WERI-Rb-1 (cell line): ENCODE measurements around the gene CDK5RAP2.
A peak's percentile ranks its signal among the peaks of the same experiment; 100 is the strongest.

Experiments used
- DNase-seq: peaks from one replicate; pipeline ENCODE4 v3.0.0-alpha.2; 2020
- H3K27ac ChIP-seq: fragments of 250-450 bp; sonication (Bioruptor Pico); 2 replicates; pipeline ENCODE4 v1.5.1; 2020; ENCODE audit warnings: mild to moderate bottlenecking, moderate library complexity
- H3K27me3 ChIP-seq: fragments of 250-450 bp; sonication (Bioruptor Pico); 2 replicates; pipeline ENCODE4 v1.5.1; 2021; ENCODE audit warnings: mild to moderate bottlenecking, low read depth, moderate library complexity; ENCODE audit not compliant: insufficient read depth, severe bottlenecking
- H3K36me3 ChIP-seq: fragments of 250-450 bp; sonication (Bioruptor Pico); 2 replicates; pipeline ENCODE4 v1.5.1; 2020; ENCODE audit warnings: mild to moderate bottlenecking, moderate library complexity
- H3K4me3 ChIP-seq: 2 replicates; pipeline ENCODE4 v1.5.1; 2011; ENCODE audit warnings: low read depth, mild to moderate bottlenecking, control low read depth, low read length
- H3K9me3 ChIP-seq: fragments of 250-450 bp; sonication (Bioruptor Pico); 2 replicates; pipeline ENCODE4 v1.5.1; 2021; ENCODE audit warnings: mild to moderate bottlenecking, moderate library complexity; ENCODE audit not compliant: severe bottlenecking
- TF ChIP-seq, protein P1 (sequence below): IDR thresholded peaks from 2 replicates; pipeline ENCODE4 v1.5.1; 2011; ENCODE audit warnings: low read depth, mild to moderate bottlenecking, control low read depth, inconsistent platforms, low read length

The CDK5RAP2 gene

DNA sequence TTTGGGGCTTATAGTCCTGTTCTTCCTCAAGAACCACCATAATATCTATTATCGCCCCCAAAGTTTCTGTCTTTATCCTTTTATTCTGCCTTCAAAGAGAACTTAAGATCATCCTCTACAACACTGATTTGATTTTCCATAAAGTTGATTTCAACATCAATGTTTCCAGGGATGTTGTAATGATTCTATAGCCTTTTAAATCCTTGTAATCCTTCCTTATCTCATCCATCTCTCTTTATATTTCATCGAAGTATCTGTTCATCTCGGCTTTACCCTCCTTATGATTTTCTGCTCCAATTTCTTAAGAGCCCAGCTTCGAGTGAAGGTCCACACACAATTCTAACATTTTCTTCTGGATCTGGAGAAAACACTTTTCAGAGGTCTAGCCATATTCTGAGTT lies 218.4 kb downstream of the CDK5RAP2 start:
- H3K36me3 ChIP-seq = no peaks in the 10 kb centered on the region
- no peaks in the 10 kb centered on the region for H3K27me3 ChIP-seq
- TF ChIP-seq, protein P1, sequence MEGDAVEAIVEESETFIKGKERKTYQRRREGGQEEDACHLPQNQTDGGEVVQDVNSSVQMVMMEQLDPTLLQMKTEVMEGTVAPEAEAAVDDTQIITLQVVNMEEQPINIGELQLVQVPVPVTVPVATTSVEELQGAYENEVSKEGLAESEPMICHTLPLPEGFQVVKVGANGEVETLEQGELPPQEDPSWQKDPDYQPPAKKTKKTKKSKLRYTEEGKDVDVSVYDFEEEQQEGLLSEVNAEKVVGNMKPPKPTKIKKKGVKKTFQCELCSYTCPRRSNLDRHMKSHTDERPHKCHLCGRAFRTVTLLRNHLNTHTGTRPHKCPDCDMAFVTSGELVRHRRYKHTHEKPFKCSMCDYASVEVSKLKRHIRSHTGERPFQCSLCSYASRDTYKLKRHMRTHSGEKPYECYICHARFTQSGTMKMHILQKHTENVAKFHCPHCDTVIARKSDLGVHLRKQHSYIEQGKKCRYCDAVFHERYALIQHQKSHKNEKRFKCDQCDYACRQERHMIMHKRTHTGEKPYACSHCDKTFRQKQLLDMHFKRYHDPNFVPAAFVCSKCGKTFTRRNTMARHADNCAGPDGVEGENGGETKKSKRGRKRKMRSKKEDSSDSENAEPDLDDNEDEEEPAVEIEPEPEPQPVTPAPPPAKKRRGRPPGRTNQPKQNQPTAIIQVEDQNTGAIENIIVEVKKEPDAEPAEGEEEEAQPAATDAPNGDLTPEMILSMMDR = no peak
- H3K27ac ChIP-seq = no peak overlapping the region
- no peak for DNase-seq
- peaks cover 2% of the 10 kb centered on the region for H3K9me3 ChIP-seq
- no peak overlapping the region for H3K4me3 ChIP-seq

GRCh38 chr9:120360510-120360909 lies 219.5 kb downstream of the CDK5RAP2 start:
- Histone ChIP-seq H3K4me3 (no peak overlapping the region), H3K27me3 (no peaks in the 10 kb centered on the region), H3K36me3 (no peaks in the 10 kb centered on the region), H3K9me3 (peaks cover 8% of the 10 kb centered on the region), H3K27ac (no peak overlapping the region)
- TF ChIP-seq, protein P1 = no peak
- DNase-seq = no peak

GRCh38 chr9:120360046-120360445 lies 219.9 kb downstream of the CDK5RAP2 start:
- H3K36me3 ChIP-seq = no peaks in the 10 kb centered on the region
- no peak for DNase-seq
- TF ChIP-seq, protein P1 = no peak
- H3K27me3 ChIP-seq = no peaks in the 10 kb centered on the region
- no peak overlapping the region for H3K4me3 ChIP-seq
- peaks cover 8% of the 10 kb centered on the region for H3K9me3 ChIP-seq
- H3K27ac ChIP-seq = no peak overlapping the region

DNA sequence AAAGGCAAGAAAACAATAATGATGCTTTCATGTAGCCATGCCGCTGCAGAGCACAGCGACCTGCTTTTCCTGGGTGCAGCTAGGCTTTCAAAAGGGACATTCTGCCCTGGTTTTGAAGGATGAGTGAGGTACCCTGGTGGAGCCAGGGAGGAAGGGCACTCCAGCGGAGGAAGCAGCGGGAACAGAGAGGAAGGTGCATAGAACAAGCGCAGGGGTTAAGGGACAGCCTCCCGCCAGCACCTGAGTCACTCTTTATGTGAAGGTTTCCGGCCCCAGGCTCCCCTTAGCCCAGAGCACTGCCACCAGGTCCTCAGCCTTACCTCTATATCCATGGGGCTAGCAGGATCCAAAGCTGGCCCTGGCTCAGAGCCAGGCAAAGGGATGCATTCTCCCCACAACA lies 221.1 kb downstream of the CDK5RAP2 start:
- TF ChIP-seq, protein P1 = 0 out of 2 replicates have a peak, but pooled peaks have one; percentile 11
- Histone ChIP-seq H3K9me3 (peaks cover 6% of the 10 kb centered on the region), H3K36me3 (no peaks in the 10 kb centered on the region), H3K27ac (no peak overlapping the region), H3K27me3 (no peaks in the 10 kb centered on the region), H3K4me3 (no peak overlapping the region)
- DNase-seq = no peak

- no peak overlapping the region for H3K4me3 ChIP-seq
Observed at GRCh38 chr9:120353506-120353905, 226.5 kb downstream of the CDK5RAP2 start.

GRCh38 chr9:120351106-120351505 lies 228.9 kb downstream of the CDK5RAP2 start:
- H3K4me3 ChIP-seq = no peak overlapping the region
- H3K27ac ChIP-seq = no peak overlapping the region
- no peak for DNase-seq
- no peaks in the 10 kb centered on the region for H3K36me3 ChIP-seq
- TF ChIP-seq, protein P1 = no peak
- H3K27me3 ChIP-seq = no peaks in the 10 kb centered on the region
- peaks cover 3% of the 10 kb centered on the region for H3K9me3 ChIP-seq

More at GRCh38 chr9:120353506-120353905, 226.5 kb downstream of the CDK5RAP2 start:
- Histone ChIP-seq H3K27ac (no peak overlapping the region), H3K27me3 (no peaks in the 10 kb centered on the region), H3K9me3 (peaks cover 6% of the 10 kb centered on the region), H3K36me3 (no peaks in the 10 kb centered on the region)
- DNase-seq = no peak
- TF ChIP-seq, protein P1 = no peak
